SK-N-SH treated with all-trans-retinoic acid at 6 μM for 48 hours (cell line): Measurements from ENCODE around the gene DUSP16.

Source experiments
- ATAC-seq: fragments of 200-7000 bp; cut with Tn5 transposase; 3 replicates; pipeline ENCODE4 v1.9.1; 2020; ENCODE audit warnings: mild to moderate bottlenecking, moderate library complexity
- ARNTL ChIP-seq: fragments of 450-650 bp; formaldehyde crosslinking; IDR thresholded peaks from 2 replicates; pipeline ENCODE4 v1.5.0; 2020; ENCODE audit warnings: low read depth, mild to moderate bottlenecking, moderate library complexity, borderline replicate concordance
- CSDC2 ChIP-seq: fragments of 250-450 bp; sonication (Bioruptor Pico); IDR thresholded peaks from 2 replicates; pipeline ENCODE4 v1.5.0; 2020; ENCODE audit warnings: mild to moderate bottlenecking, moderate library complexity
- CSRNP3 ChIP-seq: fragments of 250-450 bp; sonication (Bioruptor Pico); IDR thresholded peaks from 2 replicates; pipeline ENCODE4 v1.5.1; 2021; ENCODE audit warnings: mild to moderate bottlenecking, moderate library complexity
- ESRRG ChIP-seq: fragments of 250-450 bp; sonication (Bioruptor Pico); IDR thresholded peaks from 2 replicates; pipeline ENCODE4 v1.6.1; 2021; ENCODE audit warnings: mild to moderate bottlenecking
- GLIS3 ChIP-seq: fragments of 250-450 bp; sonication (Bioruptor Pico); IDR thresholded peaks from 2 replicates; pipeline ENCODE4 v1.5.0; 2020; ENCODE audit warnings: mild to moderate bottlenecking, moderate library complexity
- ISL1 ChIP-seq: fragments of 250-450 bp; sonication (Bioruptor Pico); IDR thresholded peaks from 2 replicates; pipeline ENCODE4 v2.1.2; 2022; ENCODE audit warnings: mild to moderate bottlenecking, moderate library complexity
- OSR1 ChIP-seq: fragments of 250-450 bp; sonication (Bioruptor Pico); IDR thresholded peaks from 2 replicates; pipeline ENCODE4 v1.8.0; 2022; ENCODE audit warnings: moderate library complexity, mild to moderate bottlenecking, inconsistent platforms
- POU6F1 ChIP-seq: fragments of 250-450 bp; sonication (Bioruptor Pico); IDR thresholded peaks from 2 replicates; pipeline ENCODE4 v1.8.0; 2021; ENCODE audit warnings: low read depth, mild to moderate bottlenecking, moderate library complexity, borderline replicate concordance
- PPARA ChIP-seq: fragments of 250-450 bp; sonication (Bioruptor Pico); IDR thresholded peaks from 2 replicates; pipeline ENCODE4 v1.5.0; 2020; ENCODE audit warnings: mild to moderate bottlenecking, borderline replicate concordance
- RARB ChIP-seq: fragments of 250-450 bp; sonication (Bioruptor Pico); IDR thresholded peaks from 2 replicates; pipeline ENCODE4 v1.8.0; 2021; ENCODE audit warnings: mild to moderate bottlenecking, moderate library complexity
- SNAI2 ChIP-seq: fragments of 250-450 bp; sonication (Bioruptor Pico); IDR thresholded peaks from 2 replicates; pipeline ENCODE4 v1.5.0; 2020; ENCODE audit warnings: mild to moderate bottlenecking, moderate library complexity
- TCF4 ChIP-seq: fragments of 250-450 bp; sonication (Bioruptor Pico); IDR thresholded peaks from 2 replicates; pipeline ENCODE4 v1.8.0; 2021; ENCODE audit warnings: mild to moderate bottlenecking, moderate library complexity, borderline replicate concordance
- TOX ChIP-seq: fragments of 250-450 bp; sonication (Bioruptor Pico); IDR thresholded peaks from 2 replicates; pipeline ENCODE4 v1.8.0; 2021; ENCODE audit warnings: mild to moderate bottlenecking, moderate library complexity, borderline replicate concordance
- ZC3H10 ChIP-seq: fragments of 250-450 bp; sonication (Bioruptor Pico); IDR thresholded peaks from 2 replicates; pipeline ENCODE4 v1.5.1; 2021; ENCODE audit warnings: mild to moderate bottlenecking, moderate library complexity
- ZFP3 ChIP-seq: fragments of 250-450 bp; sonication (Bioruptor Pico); IDR thresholded peaks from 2 replicates; pipeline ENCODE4 v1.5.0; 2020; ENCODE audit warnings: mild to moderate bottlenecking, moderate library complexity
- ZFP30 ChIP-seq: fragments of 450-650 bp; formaldehyde crosslinking; IDR thresholded peaks from 2 replicates; pipeline ENCODE4 v1.5.0; 2022; ENCODE audit warnings: mild to moderate bottlenecking, moderate library complexity
- ZNF8 ChIP-seq: fragments of 450-650 bp; formaldehyde crosslinking; IDR thresholded peaks from 2 replicates; pipeline ENCODE4 v1.5.0; 2020; ENCODE audit warnings: mild to moderate bottlenecking, moderate library complexity
- TF ChIP-seq, protein P1 (sequence below): fragments of 250-450 bp; sonication (Bioruptor Pico); IDR thresholded peaks from 2 replicates; pipeline ENCODE4 v1.5.0; 2020; ENCODE audit warnings: mild to moderate bottlenecking, moderate library complexity
- TF ChIP-seq, protein P2 (sequence below): fragments of 250-450 bp; sonication (Bioruptor Pico); IDR thresholded peaks from 2 replicates; pipeline ENCODE4 v1.5.1; 2020; ENCODE audit warnings: low read depth, mild to moderate bottlenecking, moderate library complexity

DUSP16 gene

DNA sequence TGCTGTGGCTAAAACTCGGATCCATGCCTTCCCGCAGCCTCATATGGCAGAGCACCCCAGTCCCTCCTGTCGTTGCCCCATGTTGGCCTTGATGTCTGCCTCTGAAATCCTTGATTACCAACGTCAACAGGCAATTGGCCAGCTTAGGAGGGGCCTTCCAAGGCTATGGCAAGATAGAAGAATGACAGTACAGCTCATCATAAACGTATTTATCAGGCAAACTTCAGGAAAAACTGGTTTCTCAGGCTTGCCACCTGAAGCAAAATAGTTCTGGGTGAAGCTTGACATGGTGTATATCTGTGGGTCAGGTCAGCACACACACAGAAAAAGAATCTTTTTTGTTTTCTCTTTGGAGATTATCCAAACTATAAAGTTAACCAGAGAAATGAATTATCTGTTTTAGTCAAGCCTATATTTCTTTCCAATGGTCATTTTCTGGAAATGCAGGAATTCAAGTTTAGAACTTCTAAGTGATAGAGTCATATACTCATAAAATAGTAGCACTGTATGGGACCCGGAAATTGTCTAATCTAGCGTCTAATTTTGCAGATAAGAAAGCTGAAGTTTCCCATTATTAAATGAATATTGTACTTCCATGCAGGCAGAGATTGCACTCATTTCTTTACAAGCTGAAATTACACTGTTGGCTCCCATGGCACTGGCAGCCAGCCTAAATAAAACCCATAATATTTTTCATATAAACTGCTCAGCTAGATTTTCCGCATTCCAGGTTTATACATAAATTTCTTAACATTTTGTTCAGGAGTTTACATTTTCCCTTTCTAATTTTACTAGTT is 24.4 kb upstream of the DUSP16 start:
- TF ChIP-seq ISL1 (peak; percentile 62), PPARA (no peak)
- no peak for ATAC-seq

GRCh38 chr12:12585115-12585863 is 22.6 kb upstream of the DUSP16 start:
- TF ChIP-seq SNAI2, result no peak
- TF ChIP-seq ZFP3 (CRISPR knock-in tag), result no peak
- no peak for TF ChIP-seq OSR1
- peak; percentile 44; the same call in 1 of the 2 replicates for TF ChIP-seq TCF4 (CRISPR knock-in tag)
- no peak for TF ChIP-seq CSDC2
- no peak for TF ChIP-seq ZNF8 (CRISPR knock-in tag)
- no peak for TF ChIP-seq ZC3H10 (CRISPR knock-in tag)
- TF ChIP-seq, protein P1, sequence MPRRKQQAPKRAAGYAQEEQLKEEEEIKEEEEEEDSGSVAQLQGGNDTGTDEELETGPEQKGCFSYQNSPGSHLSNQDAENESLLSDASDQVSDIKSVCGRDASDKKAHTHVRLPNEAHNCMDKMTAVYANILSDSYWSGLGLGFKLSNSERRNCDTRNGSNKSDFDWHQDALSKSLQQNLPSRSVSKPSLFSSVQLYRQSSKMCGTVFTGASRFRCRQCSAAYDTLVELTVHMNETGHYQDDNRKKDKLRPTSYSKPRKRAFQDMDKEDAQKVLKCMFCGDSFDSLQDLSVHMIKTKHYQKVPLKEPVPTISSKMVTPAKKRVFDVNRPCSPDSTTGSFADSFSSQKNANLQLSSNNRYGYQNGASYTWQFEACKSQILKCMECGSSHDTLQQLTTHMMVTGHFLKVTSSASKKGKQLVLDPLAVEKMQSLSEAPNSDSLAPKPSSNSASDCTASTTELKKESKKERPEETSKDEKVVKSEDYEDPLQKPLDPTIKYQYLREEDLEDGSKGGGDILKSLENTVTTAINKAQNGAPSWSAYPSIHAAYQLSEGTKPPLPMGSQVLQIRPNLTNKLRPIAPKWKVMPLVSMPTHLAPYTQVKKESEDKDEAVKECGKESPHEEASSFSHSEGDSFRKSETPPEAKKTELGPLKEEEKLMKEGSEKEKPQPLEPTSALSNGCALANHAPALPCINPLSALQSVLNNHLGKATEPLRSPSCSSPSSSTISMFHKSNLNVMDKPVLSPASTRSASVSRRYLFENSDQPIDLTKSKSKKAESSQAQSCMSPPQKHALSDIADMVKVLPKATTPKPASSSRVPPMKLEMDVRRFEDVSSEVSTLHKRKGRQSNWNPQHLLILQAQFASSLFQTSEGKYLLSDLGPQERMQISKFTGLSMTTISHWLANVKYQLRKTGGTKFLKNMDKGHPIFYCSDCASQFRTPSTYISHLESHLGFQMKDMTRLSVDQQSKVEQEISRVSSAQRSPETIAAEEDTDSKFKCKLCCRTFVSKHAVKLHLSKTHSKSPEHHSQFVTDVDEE (CRISPR knock-in tag), result peak; percentile 83
- no peak for TF ChIP-seq GLIS3 (CRISPR knock-in tag)
- peak; percentile 73 for TF ChIP-seq ISL1
- no peak for TF ChIP-seq ESRRG (CRISPR knock-in tag)
- TF ChIP-seq, protein P2, sequence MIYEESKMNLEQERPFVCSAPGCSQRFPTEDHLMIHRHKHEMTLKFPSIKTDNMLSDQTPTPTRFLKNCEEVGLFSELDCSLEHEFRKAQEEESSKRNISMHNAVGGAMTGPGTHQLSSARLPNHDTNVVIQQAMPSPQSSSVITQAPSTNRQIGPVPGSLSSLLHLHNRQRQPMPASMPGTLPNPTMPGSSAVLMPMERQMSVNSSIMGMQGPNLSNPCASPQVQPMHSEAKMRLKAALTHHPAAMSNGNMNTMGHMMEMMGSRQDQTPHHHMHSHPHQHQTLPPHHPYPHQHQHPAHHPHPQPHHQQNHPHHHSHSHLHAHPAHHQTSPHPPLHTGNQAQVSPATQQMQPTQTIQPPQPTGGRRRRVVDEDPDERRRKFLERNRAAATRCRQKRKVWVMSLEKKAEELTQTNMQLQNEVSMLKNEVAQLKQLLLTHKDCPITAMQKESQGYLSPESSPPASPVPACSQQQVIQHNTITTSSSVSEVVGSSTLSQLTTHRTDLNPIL (CRISPR knock-in tag), result no peak
- peak; percentile 55 for ATAC-seq

- TF ChIP-seq ISL1 (peak; percentile 63), RARB (CRISPR knock-in tag) (no peak)
- no peak for ATAC-seq
These were observed 21.0 kb upstream of the DUSP16 start for GRCh38 chr12:12583510-12584178.

GRCh38 chr12:12582895-12583303 is 20.2 kb upstream of the DUSP16 start:
- TF ChIP-seq ZFP3 (CRISPR knock-in tag), result no peak
- TF ChIP-seq OSR1, result no peak
- TF ChIP-seq RARB (CRISPR knock-in tag), result no peak
- no peak for TF ChIP-seq GLIS3 (CRISPR knock-in tag)
- TF ChIP-seq ARNTL (CRISPR knock-in tag), result no peak
- TF ChIP-seq, protein P2 (CRISPR knock-in tag), result no peak
- TF ChIP-seq ISL1, result no peak
- TF ChIP-seq PPARA, result no peak
- no peak for TF ChIP-seq CSRNP3 (CRISPR knock-in tag)
- no peak for TF ChIP-seq POU6F1 (CRISPR knock-in tag)
- no peak for TF ChIP-seq TOX (CRISPR knock-in tag)
- no peak for TF ChIP-seq SNAI2
- no peak for TF ChIP-seq TCF4 (CRISPR knock-in tag)
- TF ChIP-seq ZFP30 (CRISPR knock-in tag), result no peak
- no peak for TF ChIP-seq ESRRG (CRISPR knock-in tag)
- TF ChIP-seq, protein P1 (CRISPR knock-in tag), result no peak
- TF ChIP-seq, all 23 proteins: peak for 0
- ATAC-seq, result no peak
